BLaER1 treated with 17β-estradiol and CSF1 and Interleukin-3, amounts not matched to agents 10 nM and 100 nM (cell line): Measurements from ENCODE around the gene PRR15.

Source experiments
- H3K27ac ChIP-seq, 11 experiments: shearing (Covaris generic); formaldehyde crosslinking; 2 replicates each; pipeline ENCODE4 v1.8.1; 2022
- H3K27me3 ChIP-seq, 11 experiments: shearing (Covaris generic); formaldehyde crosslinking; 2 replicates each; pipeline ENCODE4 v1.8.1; 2022
- H3K36me3 ChIP-seq, 11 experiments: shearing (Covaris generic); formaldehyde crosslinking; 2 replicates each; pipeline ENCODE4 v1.8.1; 2022
- H3K4me1 ChIP-seq, 10 experiments: shearing (Covaris generic); formaldehyde crosslinking; 2 replicates each; pipeline ENCODE4 v1.8.1; 2022
- H3K4me2 ChIP-seq, 11 experiments: shearing (Covaris generic); formaldehyde crosslinking; 2 replicates each; pipeline ENCODE4 v1.8.1; 2022
- H3K4me3 ChIP-seq, 10 experiments: shearing (Covaris generic); formaldehyde crosslinking; 2 replicates each; pipeline ENCODE4 v1.8.1; 2022
- H3K9ac ChIP-seq, 11 experiments: shearing (Covaris generic); formaldehyde crosslinking; 2 replicates each; pipeline ENCODE4 v1.8.1; 2022
- H3K9me3 ChIP-seq, 11 experiments: shearing (Covaris generic); formaldehyde crosslinking; replicated peaks in 1 of 11; 2 replicates each; pipeline ENCODE4 v1.8.1; 2022
- H4K20me1 ChIP-seq, 11 experiments: shearing (Covaris generic); formaldehyde crosslinking; 2 replicates each; pipeline ENCODE4 v1.8.1; 2022
- Cebpa-rat ChIP-seq, 11 experiments: shearing (Covaris generic); IDR thresholded peaks; 2 replicates each; pipeline ENCODE4 v1.8.1; 2022

Gene PRR15

DNA sequence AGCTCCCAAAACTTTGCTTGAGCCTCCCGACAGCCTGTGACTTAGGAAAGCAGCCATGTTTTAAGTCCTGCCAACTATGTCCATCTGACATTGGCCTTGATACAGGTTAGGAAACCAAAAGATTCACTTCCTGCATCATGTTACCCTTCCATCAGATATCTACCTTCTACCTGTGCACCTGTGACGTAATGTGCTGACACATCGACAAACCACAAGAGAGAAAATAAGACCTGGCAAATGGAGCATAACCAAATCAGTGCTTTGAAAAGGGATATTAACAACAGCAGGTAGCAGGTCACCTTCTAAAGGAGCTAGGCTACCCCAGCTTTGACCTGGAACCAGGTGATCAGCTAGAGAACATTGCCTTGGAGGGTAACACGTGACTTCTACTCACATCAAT, 14.8 kb upstream of the PRR15 start:
- no peak overlapping the region for H3K4me3 ChIP-seq
- peaks cover 0 to 10% (median 4%) of the 10 kb centered on the region in 11 experiments; a peak in 10 of 22 replicates for H3K9me3 ChIP-seq
- no peak for TF ChIP-seq Cebpa-rat (IDR thresholded peaks at IDR 0.05)
- H3K9ac ChIP-seq = no peak overlapping the region
- H3K4me1 ChIP-seq = peaks cover 0 to 3% (median 0%) of the 10 kb centered on the region in 10 experiments; a peak in 2 of 20 replicates
- H3K36me3 ChIP-seq = no peaks in the 10 kb centered on the region
- no peak overlapping the region for H3K27ac ChIP-seq
- no peaks in the 10 kb centered on the region for H3K27me3 ChIP-seq
- H4K20me1 ChIP-seq = no peaks in the 10 kb centered on the region
- no peak overlapping the region for H3K4me2 ChIP-seq

DNA sequence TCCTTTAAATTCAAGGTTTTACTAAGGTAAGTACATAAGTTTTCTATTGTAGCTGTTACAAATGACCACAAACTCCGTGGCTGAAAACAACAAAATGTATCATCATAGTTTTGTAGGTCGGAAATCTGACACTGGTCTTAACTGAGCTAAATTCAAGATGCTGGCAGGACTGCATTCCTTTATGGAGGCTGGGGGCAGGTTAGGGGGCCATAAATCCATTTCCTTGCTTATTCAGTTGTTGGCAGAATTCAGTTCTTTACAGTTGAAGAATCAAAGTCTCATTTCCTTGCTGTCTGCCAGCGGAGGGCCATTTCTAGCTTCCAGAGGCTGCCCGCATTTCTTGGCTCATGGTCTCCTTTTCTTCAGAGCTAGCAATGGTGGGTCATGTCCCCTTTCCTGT, 11.2 kb upstream of the PRR15 start:
- Histone ChIP-seq H3K36me3 (no peaks in the 10 kb centered on the region), H3K9ac (no peak overlapping the region), H3K27ac (no peak overlapping the region), H4K20me1 (no peaks in the 10 kb centered on the region), H3K4me1 (no peaks in the 10 kb centered on the region), H3K27me3 (no peaks in the 10 kb centered on the region), H3K4me3 (no peak overlapping the region), H3K4me2 (no peak overlapping the region), H3K9me3 (no peaks in the 10 kb centered on the region)
- no peak for TF ChIP-seq Cebpa-rat (IDR thresholded peaks at IDR 0.05)

DNA sequence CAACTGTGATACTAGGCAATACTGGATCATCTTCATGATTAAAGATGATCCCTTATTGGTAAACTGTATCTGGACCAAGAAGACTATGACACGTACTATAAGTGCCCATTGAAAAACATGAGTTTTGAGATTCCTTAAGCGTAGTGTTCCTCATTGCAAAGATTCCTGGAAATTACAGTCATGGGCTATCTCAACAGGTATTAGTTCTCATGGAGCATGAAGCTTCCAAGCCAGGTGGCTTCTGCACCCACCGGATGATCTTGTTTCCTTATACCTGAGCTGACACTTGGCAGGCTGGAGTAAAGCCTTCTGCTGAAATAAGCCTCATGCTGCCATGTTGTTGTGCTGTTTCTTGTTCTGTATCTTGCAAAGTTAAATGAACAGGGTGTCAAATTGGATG, 8.6 kb upstream of the PRR15 start:
- 0 out of 22 replicates have a peak, but pooled peaks cover 0 to 1% (median 0%) of the 10 kb centered on the region in 11 experiments for H3K27me3 ChIP-seq

DNA sequence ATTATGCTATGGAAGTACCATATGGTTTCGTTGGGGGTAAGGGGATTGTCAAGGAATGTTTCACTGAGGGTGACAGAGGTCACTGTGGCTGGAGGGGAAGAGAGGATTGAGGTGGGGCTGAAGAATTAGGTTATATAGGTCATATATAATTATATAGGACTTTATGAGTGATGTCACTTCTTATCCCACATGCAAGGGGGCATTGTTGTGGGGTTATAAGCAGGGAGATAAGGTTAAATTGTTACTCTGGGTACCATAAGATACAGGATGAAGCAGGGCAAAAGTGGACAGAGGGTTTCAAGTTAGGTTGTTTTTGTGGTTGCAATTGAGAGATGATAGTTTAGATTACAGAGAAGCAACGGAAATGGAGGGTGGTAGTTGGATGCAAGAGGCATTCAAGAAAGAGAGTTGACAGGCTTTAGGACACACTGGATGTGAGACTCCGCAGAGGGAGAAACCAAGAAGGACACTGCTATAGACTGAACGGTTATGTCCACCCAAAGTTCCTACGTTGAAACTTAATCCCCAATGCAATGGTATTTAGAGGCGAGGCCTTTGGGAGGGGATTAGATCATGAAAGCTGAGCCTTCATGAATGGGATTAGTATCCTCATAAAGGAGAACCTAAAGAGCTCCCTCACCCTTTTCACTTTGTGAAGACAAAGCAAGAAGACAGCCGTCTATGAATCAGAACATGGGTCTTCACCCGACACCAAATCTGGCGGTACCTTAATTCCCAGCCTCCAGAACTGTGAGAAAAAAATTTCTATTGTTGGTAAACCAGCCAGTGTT, 7.0 kb upstream of the PRR15 start:
- H4K20me1 ChIP-seq = 0 out of 22 replicates have a peak, but pooled peaks cover 0 to 6% (median 0%) of the 10 kb centered on the region in 11 experiments
- TF ChIP-seq Cebpa-rat (IDR thresholded peaks at IDR 0.05) = no peak
- no peaks in the 10 kb centered on the region for H3K36me3 ChIP-seq
- no peak overlapping the region for H3K9ac ChIP-seq
- H3K9me3 ChIP-seq = no peaks in the 10 kb centered on the region
- H3K27me3 ChIP-seq = peaks cover 0 to 16% (median 8%) of the 10 kb centered on the region in 11 experiments; a peak in 18 of 22 replicates
- H3K4me1 ChIP-seq = peaks cover 0 to 8% (median 0%) of the 10 kb centered on the region in 10 experiments; a peak in 3 of 20 replicates
- no peak overlapping the region for H3K27ac ChIP-seq
- no peak overlapping the region for H3K4me3 ChIP-seq
- H3K4me2 ChIP-seq = no peak overlapping the region

More for the DNA sequence above, 8.6 kb upstream of the PRR15 start:
- Histone ChIP-seq H3K9ac (no peak overlapping the region), H3K4me3 (no peak overlapping the region), H3K4me1 (peaks cover 0 to 8% (median 0%) of the 10 kb centered on the region in 10 experiments; a peak in 3 of 20 replicates), H3K4me2 (no peak overlapping the region), H4K20me1 (no peaks in the 10 kb centered on the region), H3K9me3 (no peaks in the 10 kb centered on the region), H3K36me3 (no peaks in the 10 kb centered on the region), H3K27ac (no peak overlapping the region)
- TF ChIP-seq Cebpa-rat (IDR thresholded peaks at IDR 0.05) = no peak

DNA sequence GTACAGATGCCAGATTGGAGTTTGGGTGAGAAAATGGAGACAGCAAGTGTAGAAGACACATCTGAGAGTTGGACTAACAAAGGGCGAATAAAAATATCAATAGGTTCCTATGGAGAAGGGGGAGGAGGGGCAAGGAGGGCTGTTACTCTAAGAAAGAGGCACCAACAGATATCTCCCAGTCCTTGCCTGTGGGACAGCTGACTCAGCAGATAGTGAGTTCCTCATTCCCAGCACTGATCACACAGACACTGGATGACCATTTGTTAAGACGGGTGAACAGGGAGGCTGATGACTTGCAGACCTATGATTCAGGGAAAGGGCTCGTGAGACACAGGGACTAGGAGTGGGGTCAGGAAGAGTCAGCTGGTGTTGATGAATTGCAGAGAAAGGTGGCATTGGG, 5.7 kb upstream of the PRR15 start:
- no peak for TF ChIP-seq Cebpa-rat (IDR thresholded peaks at IDR 0.05)
- no peak overlapping the region for H3K27ac ChIP-seq
- H3K36me3 ChIP-seq = no peaks in the 10 kb centered on the region
- H4K20me1 ChIP-seq = peaks cover 0 to 7% (median 0%) of the 10 kb centered on the region in 11 experiments; a peak in 4 of 22 replicates
- H3K9me3 ChIP-seq = 0 out of 22 replicates have a peak, but pooled peaks cover 0 to 3% (median 0%) of the 10 kb centered on the region in 11 experiments
- peaks cover 12 to 30% (median 21%) of the 10 kb centered on the region in 11 experiments for H3K27me3 ChIP-seq
- no peak overlapping the region for H3K4me3 ChIP-seq
- H3K4me2 ChIP-seq = peak overlapping the region in 2 of 11 experiments; percentile 10 to 48; a peak in 3 of 22 replicates
- peaks cover 0 to 8% (median 0%) of the 10 kb centered on the region in 10 experiments; a peak in 3 of 20 replicates for H3K4me1 ChIP-seq
- H3K9ac ChIP-seq = no peak overlapping the region

DNA sequence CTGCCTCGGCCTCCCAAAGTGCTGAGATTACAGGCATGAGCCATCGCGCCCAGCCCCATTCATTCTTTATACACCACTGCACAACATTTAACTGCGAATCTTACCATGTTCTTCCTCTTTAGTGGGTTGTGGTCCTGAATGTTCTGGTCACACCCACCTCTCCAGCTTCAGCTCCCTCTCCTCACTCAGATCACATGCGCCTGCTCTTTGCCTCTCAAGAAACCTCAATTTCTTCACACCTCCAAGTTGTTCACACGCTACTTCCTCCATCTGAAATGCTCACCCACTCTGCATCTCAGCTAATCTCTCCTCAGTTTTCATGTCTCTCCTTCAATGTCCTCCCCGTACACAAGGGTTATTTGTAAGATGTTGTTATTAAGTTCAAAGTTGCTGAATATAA, 2.4 kb upstream of the PRR15 start:
- TF ChIP-seq Cebpa-rat (IDR thresholded peaks at IDR 0.05) = no peak
- H3K27me3 ChIP-seq = peaks cover 46 to 63% (median 54%) of the 10 kb centered on the region in 11 experiments

DNA sequence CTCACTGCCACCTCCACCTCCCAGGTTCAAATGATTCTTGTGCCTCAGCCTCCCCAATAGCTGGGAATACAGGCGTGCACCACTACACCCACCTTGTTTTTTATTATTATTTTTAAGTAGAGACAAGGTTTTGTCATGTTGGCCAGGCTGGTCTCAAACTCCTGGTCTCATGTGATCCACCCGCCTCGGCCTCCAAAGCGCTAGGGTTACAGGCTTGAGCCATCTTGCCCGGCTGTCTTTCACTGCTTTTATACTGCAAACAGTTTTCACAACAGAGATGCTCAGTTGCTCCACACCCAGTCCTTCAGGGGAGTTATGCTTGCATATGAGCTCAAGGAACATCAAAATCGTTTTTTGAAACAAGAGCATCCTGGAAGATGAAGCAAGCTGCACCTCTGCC, 1.3 kb upstream of the PRR15 start:
- Histone ChIP-seq H3K4me3 (no peak overlapping the region), H3K27ac (no peak overlapping the region), H4K20me1 (peaks cover 0 to 38% (median 27%) of the 10 kb centered on the region in 11 experiments; a peak in 16 of 22 replicates), H3K27me3 (peaks cover 56 to 74% (median 64%) of the 10 kb centered on the region in 11 experiments), H3K4me1 (peaks cover 27 to 43% (median 33%) of the 10 kb centered on the region in 10 experiments), H3K9me3 (0 out of 22 replicates have a peak, but pooled peaks cover 0 to 5% (median 0%) of the 10 kb centered on the region in 11 experiments), H3K36me3 (no peaks in the 10 kb centered on the region), H3K9ac (no peak overlapping the region), H3K4me2 (no peak overlapping the region)
- TF ChIP-seq Cebpa-rat (IDR thresholded peaks at IDR 0.05) = no peak

More for the DNA sequence above, 2.4 kb upstream of the PRR15 start:
- Histone ChIP-seq H3K36me3 (no peaks in the 10 kb centered on the region), H3K9ac (no peak overlapping the region), H3K9me3 (0 out of 22 replicates have a peak, but pooled peaks cover 0 to 5% (median 0%) of the 10 kb centered on the region in 11 experiments), H4K20me1 (peaks cover 0 to 36% (median 26%) of the 10 kb centered on the region in 11 experiments; a peak in 16 of 22 replicates), H3K4me3 (no peak overlapping the region), H3K4me1 (peaks cover 23 to 37% (median 30%) of the 10 kb centered on the region in 10 experiments), H3K27ac (no peak overlapping the region), H3K4me2 (no peak overlapping the region)

DNA sequence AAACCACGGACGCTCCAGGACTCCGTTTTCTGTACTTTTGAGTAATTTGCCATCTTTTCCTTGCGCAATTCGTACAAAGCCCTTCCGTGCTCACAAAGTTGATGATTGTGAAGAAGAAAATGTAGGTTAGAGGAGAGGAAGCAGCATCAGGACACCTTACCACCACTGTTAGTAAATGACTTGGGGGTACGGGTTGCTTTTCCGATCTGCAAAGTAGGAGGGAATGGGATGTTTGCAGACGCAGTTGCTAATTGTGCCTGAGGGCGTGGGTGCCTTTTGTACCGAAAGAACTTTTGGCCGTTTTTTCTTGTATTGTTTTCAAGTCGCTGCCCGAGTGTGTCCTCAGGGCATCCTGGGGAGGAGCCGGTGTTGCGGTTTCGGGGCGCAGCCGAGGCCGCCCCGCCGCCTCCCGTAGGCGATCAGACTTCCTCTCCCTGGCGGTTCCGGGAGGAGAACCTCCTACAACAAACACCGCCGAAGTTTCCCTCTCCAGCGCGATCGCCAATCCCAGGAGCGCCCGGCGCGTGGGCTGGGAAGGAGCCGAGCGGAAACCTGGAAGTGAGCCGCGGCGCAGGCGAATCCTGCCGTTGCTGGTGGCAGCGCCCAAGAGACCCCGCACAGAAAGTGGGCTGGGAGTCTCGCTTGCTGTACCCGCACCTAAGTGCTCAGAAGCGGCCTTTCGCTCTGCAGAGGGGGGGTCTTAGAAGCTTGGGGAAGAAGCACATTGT, 1.0 kb downstream of the PRR15 start:
- H3K4me3 ChIP-seq = peak overlapping the region; percentile 54 to 76 (median 64)
- peaks cover 75 to 97% (median 87%) of the 10 kb centered on the region in 11 experiments for H3K27me3 ChIP-seq
- peaks cover 21 to 35% (median 33%) of the 10 kb centered on the region in 10 experiments for H3K4me1 ChIP-seq
- H4K20me1 ChIP-seq = peaks cover 0 to 38% (median 27%) of the 10 kb centered on the region in 11 experiments; a peak in 16 of 22 replicates
- peak overlapping the region in 9 of 11 experiments; percentile 12 to 62 (median 43); a peak in 17 of 22 replicates for H3K9ac ChIP-seq
- H3K4me2 ChIP-seq = peak overlapping the region; percentile 92 to 100 (median 98)
- 0 out of 22 replicates have a peak, but pooled peaks cover 0 to 5% (median 0%) of the 10 kb centered on the region in 11 experiments for H3K9me3 ChIP-seq
- H3K36me3 ChIP-seq = no peaks in the 10 kb centered on the region
- peak in 4 of 11 experiments; percentile 34 to 75 (median 52); a peak in 4 of 22 replicates for TF ChIP-seq Cebpa-rat (IDR thresholded peaks at IDR 0.05)
- no peak overlapping the region for H3K27ac ChIP-seq
